CD4-positive, alpha-beta T cell treated with Interleukin-12 subunit alpha and Interleukin-12 subunit beta, for 1 hour (primary cell): Measurements from ENCODE around the gene ACSS3.
"Not testable (repeated sequence)": the region's sequence is repeated elsewhere in the genome, so short reads cannot be mapped to it uniquely, and the experiment has no call there.

Experiments
- DNase-seq: peaks from one replicate; pipeline ENCODE4 v3.0.0-alpha.2; 2020

The ACSS3 gene

GRCh38 chr12:81095501-81096232 lies 17.8 kb downstream of the ACSS3 start:
- no peak for DNase-seq

- no peak for DNase-seq
Measured at GRCh38 chr12:81105687-81106086, 27.8 kb downstream of the ACSS3 start.

GRCh38 chr12:81114226-81114625 lies 36.3 kb downstream of the ACSS3 start:
- DNase-seq: no peak

- not testable (repeated sequence) for DNase-seq
Measured at GRCh38 chr12:81119069-81119468, 41.2 kb downstream of the ACSS3 start.

GRCh38 chr12:81120961-81121360 lies 43.1 kb downstream of the ACSS3 start:
- no peak for DNase-seq

- no peak for DNase-seq
Measured at GRCh38 chr12:81123611-81124010, 45.7 kb downstream of the ACSS3 start.

GRCh38 chr12:81125691-81126090 lies 47.8 kb downstream of the ACSS3 start:
- no peak for DNase-seq

- peak; percentile 1 for DNase-seq
Measured at GRCh38 chr12:81128930-81129554, 51.2 kb downstream of the ACSS3 start.

GRCh38 chr12:81136519-81136918 lies 58.6 kb downstream of the ACSS3 start:
- no peak for DNase-seq

- DNase-seq: no peak
Measured at GRCh38 chr12:81137801-81138200, 59.9 kb downstream of the ACSS3 start.

GRCh38 chr12:81141217-81141616 lies 63.3 kb downstream of the ACSS3 start:
- no peak for DNase-seq

- DNase-seq: no peak
Measured at GRCh38 chr12:81143057-81143456, 65.2 kb downstream of the ACSS3 start.

GRCh38 chr12:81146228-81147225 lies 68.6 kb downstream of the ACSS3 start:
- DNase-seq: no peak

- no peak for DNase-seq
Measured at GRCh38 chr12:81147292-81147919, 69.5 kb downstream of the ACSS3 start.

- no peak for DNase-seq
Measured at GRCh38 chr12:81150382-81150781, 72.5 kb downstream of the ACSS3 start.

GRCh38 chr12:81159856-81160255 lies 82.0 kb downstream of the ACSS3 start:
- no peak for DNase-seq

- DNase-seq: no peak
Measured at GRCh38 chr12:81161680-81162079, 83.8 kb downstream of the ACSS3 start.

- DNase-seq: no peak
Measured at GRCh38 chr12:81162391-81163136, 84.7 kb downstream of the ACSS3 start.

GRCh38 chr12:81164827-81165226 lies 86.9 kb downstream of the ACSS3 start:
- DNase-seq: no peak

- DNase-seq: no peak
Measured at GRCh38 chr12:81166790-81167189, 88.9 kb downstream of the ACSS3 start.

- no peak for DNase-seq
Measured at GRCh38 chr12:81167694-81168093, 89.8 kb downstream of the ACSS3 start.

- DNase-seq: no peak
Measured at GRCh38 chr12:81168445-81168844, 90.6 kb downstream of the ACSS3 start.
